Right ventricle myocardium superior (tissue), 1 donor: ENCODE data around the gene ZNF277. TPM values are rescaled to one million over a fixed set of nuclear protein-coding genes. Genes with fewer than 3 reads are reported as not detected.
A peak's percentile ranks its signal among the peaks of the same experiment; 100 is the strongest.

Source experiments
- ATAC-seq: fragments of 200-7000 bp; cut with Tn5 transposase; one replicate; pipeline ENCODE4 v1.9.1; 2020; ENCODE audit warnings: mild to moderate bottlenecking; ENCODE audit not compliant: poor library complexity
- DNase-seq: peaks from one replicate; pipeline ENCODE4 v3.0.0-alpha.2; 2020
- intact Hi-C: fragments of 100-400 bp; cut with DNase I; formaldehyde crosslinking; loops from one replicate; pipeline ENCODE4 v1.11.2; 2022
- long read RNA-seq: library from polyadenylated mRNA; unstranded; transcript quantifications from one replicate; pipeline ENCODE4 v2.0.0, GENCODE V29; 2021
- total RNA-seq: library from RNA; stranded (reverse); fragmentation: NEBNext Ultra II Directional; extraction: Animal tissue kit (Norgen Biotek cat#: 25700); gene quantifications from one replicate; pipeline ENCODE4 v1.2.1, GENCODE V29; 2021
- donor health status: DM: no; HTN: yes; CAD: no; lungs with severe emphysema.

ZNF277 gene, protein sequence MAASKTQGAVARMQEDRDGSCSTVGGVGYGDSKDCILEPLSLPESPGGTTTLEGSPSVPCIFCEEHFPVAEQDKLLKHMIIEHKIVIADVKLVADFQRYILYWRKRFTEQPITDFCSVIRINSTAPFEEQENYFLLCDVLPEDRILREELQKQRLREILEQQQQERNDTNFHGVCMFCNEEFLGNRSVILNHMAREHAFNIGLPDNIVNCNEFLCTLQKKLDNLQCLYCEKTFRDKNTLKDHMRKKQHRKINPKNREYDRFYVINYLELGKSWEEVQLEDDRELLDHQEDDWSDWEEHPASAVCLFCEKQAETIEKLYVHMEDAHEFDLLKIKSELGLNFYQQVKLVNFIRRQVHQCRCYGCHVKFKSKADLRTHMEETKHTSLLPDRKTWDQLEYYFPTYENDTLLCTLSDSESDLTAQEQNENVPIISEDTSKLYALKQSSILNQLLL
- total RNA-seq: 12.6 TPM
- long read RNA-seq, transcript ZNF277-201 (12 exons, 1,849 nt): major isoform, 16 of 28 reads
- long read RNA-seq, partial matches to known transcripts: 1 of 28 reads
- long read RNA-seq, other reads (novel, unspliced or antisense): 10 of 28 reads

DNA sequence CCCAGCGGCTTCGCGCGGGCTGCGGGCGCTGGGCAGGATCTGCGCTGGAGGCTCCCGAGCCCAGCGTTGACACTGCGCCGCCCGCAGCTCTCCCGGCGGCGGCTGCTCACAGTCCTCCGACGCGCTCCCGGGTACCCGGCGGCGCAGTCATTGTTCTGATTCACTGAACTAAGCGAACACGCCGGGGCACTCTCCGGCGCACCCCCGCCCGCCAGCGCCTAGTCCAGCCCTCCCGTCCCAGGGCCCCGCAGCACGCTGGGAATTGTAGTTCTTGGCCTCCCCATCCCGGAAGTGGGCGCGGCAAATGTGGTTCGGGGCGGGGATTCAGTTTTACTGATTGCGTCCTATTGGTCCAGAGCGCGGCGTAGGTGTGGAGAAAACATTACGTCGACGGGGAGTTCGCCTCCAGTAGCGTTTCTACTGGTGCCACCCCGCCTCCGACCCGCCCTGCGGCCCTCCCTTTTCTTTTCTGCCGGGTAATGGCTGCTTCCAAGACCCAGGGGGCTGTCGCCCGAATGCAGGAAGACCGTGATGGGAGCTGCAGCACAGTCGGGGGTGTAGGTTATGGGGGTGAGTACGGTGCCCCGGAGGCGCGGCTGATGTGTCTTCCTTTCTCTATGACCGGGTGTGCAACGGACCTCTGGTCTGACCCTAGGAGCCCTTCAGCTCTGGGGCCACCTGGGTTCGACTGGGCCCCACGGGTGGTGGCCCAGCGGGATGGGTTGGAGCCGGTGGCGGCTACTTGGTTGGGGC, at the start of gene ZNF277, which contains the start of gene DOCK4:
Gene ZNF277 (plus strand): TSS at position 458 of the 753 bp plus-strand sequence. CDS start 22 bp downstream, at position 480.
Gene DOCK4 (minus strand): TSS at position 162 of the 753 bp plus-strand sequence. CDS start 261 bp downstream, outside the sequence.
- intact Hi-C loops: loop anchor here (10.0 kb wide), 1 partner anchor 152 kb away; no protein-coding TSS in a partner anchor
- ATAC-seq: peak; percentile 95
- DNase-seq: peak; percentile 99

DNA sequence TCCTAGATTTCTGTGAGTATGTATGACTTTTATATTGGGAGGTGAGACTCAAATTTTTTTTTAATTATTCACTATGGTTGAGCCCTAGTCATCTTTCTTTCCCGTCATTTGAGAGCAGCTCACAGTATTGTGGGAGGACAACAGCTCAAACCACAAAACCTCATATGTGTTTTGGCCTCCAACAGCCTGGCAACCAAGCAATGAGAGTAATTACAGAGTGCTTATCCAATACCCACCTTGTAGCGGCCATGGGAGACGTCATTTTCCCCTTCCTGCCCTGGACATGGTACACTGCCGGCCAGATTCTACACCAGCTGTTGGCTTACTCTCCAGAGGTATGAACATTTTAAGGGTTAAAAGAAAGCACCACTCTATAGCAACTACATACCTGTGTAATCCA, 49.4 kb upstream of the ZNF277 start:
- DNase-seq: no peak
- no peak for ATAC-seq
- intact Hi-C loops: no loop called here

DNA sequence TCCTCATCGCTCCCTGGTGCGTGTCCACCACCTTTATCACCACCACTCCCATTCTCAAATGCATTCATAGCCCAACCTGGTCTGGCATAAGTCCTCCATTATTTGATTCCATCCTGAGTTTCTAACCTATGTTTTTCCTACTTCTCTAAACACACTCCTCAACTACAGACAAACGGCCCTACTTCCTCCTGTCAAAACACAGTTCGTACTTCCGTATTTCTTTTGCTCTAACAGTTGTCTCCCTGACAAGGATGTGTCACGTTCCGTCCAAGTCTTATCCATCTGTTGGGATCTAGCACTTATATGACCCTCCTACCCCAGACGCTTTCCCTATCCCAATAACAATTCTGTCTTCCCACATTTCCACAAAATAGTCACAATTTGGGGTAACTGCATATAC, 47.1 kb upstream of the ZNF277 start:
- no peak for ATAC-seq
- intact Hi-C loops: no loop called here
- no peak for DNase-seq

- no peak for DNase-seq
- intact Hi-C loops: no loop called here
These were observed 46.2 kb upstream of the ZNF277 start for GRCh38 chr7:112160130-112160770.

DNA sequence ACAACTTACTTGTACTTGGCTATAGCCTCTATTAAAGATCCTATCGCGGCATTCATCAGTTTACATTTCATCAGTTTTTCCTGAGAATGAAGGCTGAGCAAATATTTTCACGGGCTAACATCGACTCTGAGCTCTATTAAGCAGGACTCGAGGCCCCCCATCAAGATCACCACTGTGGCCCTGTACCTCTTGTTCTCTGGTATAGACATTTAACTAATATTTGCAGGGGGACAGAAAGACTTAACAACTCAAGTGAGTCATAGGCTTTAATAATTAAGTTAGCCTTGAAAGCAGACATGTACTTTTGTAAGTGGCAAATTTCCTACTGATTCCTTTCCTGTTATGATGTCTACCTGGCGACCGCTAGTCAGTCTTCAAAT, 45.7 kb upstream of the ZNF277 start:
- DNase-seq (no peak), ATAC-seq (no peak)
- intact Hi-C loops: no loop called here

More at GRCh38 chr7:112160130-112160770, 46.2 kb upstream of the ZNF277 start:
- ATAC-seq: no peak

DNA sequence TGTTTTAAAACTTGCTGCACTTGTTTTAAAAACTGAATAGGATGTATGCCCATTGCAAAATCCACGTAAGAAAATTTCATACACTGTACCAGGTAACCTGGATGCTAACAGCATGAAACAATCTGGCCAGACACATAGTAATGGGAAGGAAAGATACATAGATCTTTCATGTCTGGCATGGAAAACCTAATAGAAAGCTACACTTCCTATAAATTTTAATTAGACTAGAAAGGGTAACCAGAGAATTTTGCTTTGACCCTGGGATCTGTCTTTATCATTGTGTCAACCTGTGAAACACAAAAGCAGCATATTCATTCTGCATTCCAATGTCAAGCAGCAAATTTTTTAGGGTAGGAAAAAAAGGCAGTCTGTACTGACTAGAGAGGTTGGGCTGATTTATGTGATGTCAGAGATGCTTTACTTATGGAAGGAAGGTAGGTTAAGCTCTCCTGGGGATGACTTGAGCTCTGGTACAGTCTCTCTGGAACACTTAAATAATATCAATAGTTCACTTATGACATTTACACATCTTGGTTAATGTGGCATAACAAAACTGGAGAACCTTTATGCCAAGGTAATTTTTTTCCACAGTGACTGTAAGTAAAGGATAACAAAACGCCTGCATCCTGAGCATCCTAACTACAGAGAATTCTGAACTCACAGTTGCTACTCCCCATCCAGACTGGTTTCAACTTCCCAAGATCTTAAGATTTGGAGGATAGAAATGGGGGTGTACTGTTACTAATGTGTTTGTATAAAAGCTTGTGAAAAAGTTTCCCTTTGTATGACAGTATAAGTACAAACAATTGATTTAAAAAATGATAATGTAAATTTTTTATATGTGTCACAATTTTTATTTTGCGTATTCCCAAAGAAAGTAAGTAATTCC, 45.0 kb upstream of the ZNF277 start:
- ATAC-seq (no peak), DNase-seq (no peak)
- intact Hi-C loops: no loop called here

GRCh38 chr7:112162142-112162766, 44.2 kb upstream of the ZNF277 start:
- ATAC-seq: peak; percentile 90
- intact Hi-C loops: no loop called here
- DNase-seq: peak; percentile 54

GRCh38 chr7:112162784-112163506, 43.5 kb upstream of the ZNF277 start:
- intact Hi-C loops: no loop called here
- ATAC-seq (no peak), DNase-seq (no peak)

- intact Hi-C loops: no loop called here
- DNase-seq (no peak), ATAC-seq (no peak)
These were observed 39.3 kb upstream of the ZNF277 start for GRCh38 chr7:112167147-112167546.

DNA sequence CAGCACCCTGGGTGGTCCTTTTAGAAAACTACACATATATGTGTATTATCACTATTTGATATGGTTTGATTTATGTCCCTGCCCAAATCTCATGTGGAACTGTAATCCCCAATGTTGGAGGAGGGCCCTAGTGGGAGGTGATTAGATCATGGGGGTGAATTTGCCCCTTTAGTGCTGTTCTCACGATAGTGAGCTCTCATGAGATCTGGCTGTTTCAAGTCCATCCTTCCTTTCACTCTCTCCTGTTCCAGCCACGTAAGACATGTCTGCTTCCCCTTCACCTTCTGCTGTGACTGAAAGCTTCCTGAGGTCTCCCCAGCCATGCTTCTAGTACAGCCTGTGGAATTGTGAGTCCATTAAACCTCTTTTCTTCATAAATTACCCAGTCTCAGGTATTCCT, 37.6 kb upstream of the ZNF277 start:
- intact Hi-C loops: no loop called here
- no peak for ATAC-seq
- no peak for DNase-seq

DNA sequence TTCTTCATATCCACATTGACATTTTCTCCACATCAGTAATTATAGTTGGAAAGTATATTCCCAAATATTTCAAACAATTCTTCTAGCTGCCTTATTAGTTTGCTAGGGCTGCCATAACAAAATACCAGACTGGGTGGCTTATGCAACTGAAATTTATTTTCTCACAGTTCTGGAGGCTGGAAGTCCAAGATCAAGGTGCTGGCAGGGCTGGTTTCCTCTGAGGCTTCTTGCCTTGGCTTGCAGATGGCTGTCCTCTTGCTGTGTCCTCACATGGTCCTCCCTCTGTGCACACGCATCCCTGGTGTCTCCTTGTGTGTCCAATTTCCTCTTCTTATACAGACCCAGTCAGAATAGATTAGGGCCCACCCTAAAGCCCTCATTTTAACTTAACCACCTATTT, 34.8 kb upstream of the ZNF277 start:
- DNase-seq (no peak), ATAC-seq (no peak)
- intact Hi-C loops: no loop called here

- intact Hi-C loops: no loop called here
- ATAC-seq (peak; percentile 48), DNase-seq (no peak)
These were observed 33.5 kb upstream of the ZNF277 start for GRCh38 chr7:112172870-112173567.

GRCh38 chr7:112173568-112173905, 33.0 kb upstream of the ZNF277 start:
- DNase-seq (no peak), ATAC-seq (no peak)
- intact Hi-C loops: no loop called here

GRCh38 chr7:112174192-112174591, 32.3 kb upstream of the ZNF277 start:
- DNase-seq (no peak), ATAC-seq (no peak)
- intact Hi-C loops: no loop called here

DNA sequence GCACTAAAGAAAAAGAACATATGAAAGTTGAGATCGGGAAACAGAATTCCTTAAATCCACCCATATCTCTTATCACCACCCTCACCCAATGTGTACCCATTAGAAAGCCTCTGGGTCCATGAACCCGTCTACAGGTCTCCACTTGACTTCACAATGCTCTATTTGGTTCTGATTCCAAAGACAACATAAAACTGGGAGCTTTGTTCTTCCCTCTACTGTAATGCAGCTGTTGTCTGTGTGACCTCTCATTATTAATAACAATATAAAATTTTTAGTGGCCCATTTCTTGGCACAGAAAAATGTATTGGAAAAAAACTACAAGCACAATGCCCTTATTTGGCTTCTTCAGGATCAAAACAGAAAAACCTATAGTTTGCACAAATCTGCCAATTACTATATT, 30.3 kb upstream of the ZNF277 start:
- DNase-seq (no peak), ATAC-seq (no peak)
- intact Hi-C loops: no loop called here

- ATAC-seq (no peak), DNase-seq (no peak)
- intact Hi-C loops: no loop called here
These were observed 29.6 kb upstream of the ZNF277 start for GRCh38 chr7:112176693-112177415.
